Loucy (cell line): Measurements from ENCODE around the gene AQP5.

Experiments used
- CTCF ChIP-seq: fragments of 200-600 bp; sonication (generic); conservative IDR thresholded peaks from 2 replicates; pipeline ENCODE4 v1.5.1; 2014; ENCODE audit warnings: mild to moderate bottlenecking, antibody characterized with exemption, low read length
- EZH2phosphoT487 ChIP-seq: fragments of 200-600 bp; IDR thresholded peaks from 2 replicates; pipeline ENCODE4 v1.6.1; 2018; ENCODE audit warnings: antibody characterized with exemption, mild to moderate bottlenecking, moderate library complexity, borderline replicate concordance

DNA sequence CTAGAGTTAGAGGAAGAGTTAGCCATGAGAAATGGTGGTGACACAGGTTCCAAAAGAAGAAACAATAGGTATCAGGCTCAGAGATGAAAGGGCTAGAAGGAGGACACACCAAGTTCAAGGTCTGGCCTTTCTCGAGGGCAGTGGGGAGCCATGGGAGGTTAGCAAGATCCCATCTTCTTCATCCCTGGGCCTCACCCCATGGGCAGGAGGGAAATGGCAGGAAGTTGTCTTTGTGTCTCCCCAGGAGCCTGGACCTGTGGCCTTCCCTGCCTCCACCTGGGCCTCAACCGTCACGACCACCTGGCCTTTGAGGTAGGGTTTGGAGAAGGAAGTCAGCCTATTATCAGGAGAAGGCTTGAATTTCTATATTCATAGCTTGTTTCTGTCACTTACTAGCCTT lies 17.0 kb upstream of the AQP5 start:
- no peak for TF ChIP-seq CTCF
- no peak for TF ChIP-seq EZH2phosphoT487
